GM23338 (cell line): ENCODE measurements around the gene MBD5. TPM values are rescaled to one million over a fixed set of nuclear protein-coding genes. Genes with fewer than 3 reads are reported as not detected.

Experiments
- ATAC-seq: fragments of 200-7000 bp; cut with Tn5 transposase; 3 replicates; pipeline ENCODE4 v1.9.1; 2020
- DNase-seq: peaks from one replicate; pipeline ENCODE4 v3.0.0-alpha.2; 2015; ENCODE audit warnings: low spot score
- H2AFZ ChIP-seq: fragments of 200-600 bp; sonication (generic); 2 replicates; pipeline ENCODE4 v1.8.0; 2016; ENCODE audit warnings: antibody characterized with exemption, mild to moderate bottlenecking, moderate library complexity
- H3F3A ChIP-seq: fragments of 200-600 bp; sonication (generic); replicated peaks from 2 replicates; pipeline ENCODE4 v1.8.0; 2017; ENCODE audit warnings: antibody characterized with exemption, mixed run types, low read depth
- H3K27ac ChIP-seq: fragments of 200-600 bp; sonication (generic); 2 replicates; pipeline ENCODE4 v1.6.1; 2016; ENCODE audit warnings: low read depth
- H3K27me3 ChIP-seq: fragments of 200-600 bp; sonication (generic); 2 replicates; pipeline ENCODE4 v1.8.0; 2016; ENCODE audit warnings: mild to moderate bottlenecking, mixed run types, moderate library complexity; ENCODE audit not compliant: insufficient read depth
- H3K36me3 ChIP-seq: fragments of 200-600 bp; sonication (generic); 2 replicates; pipeline ENCODE4 v1.8.0; 2016; ENCODE audit warnings: mild to moderate bottlenecking; ENCODE audit not compliant: insufficient read depth
- H3K4me1 ChIP-seq: fragments of 200-600 bp; sonication (generic); 2 replicates; pipeline ENCODE4 v1.8.0; 2016; ENCODE audit warnings: mild to moderate bottlenecking, moderate library complexity; ENCODE audit not compliant: insufficient read depth
- H3K4me2 ChIP-seq: fragments of 200-600 bp; sonication (generic); 2 replicates; pipeline ENCODE4 v1.7.1; 2017; ENCODE audit warnings: mixed run types
- H3K4me3 ChIP-seq: fragments of 200-600 bp; sonication (generic); 2 replicates; pipeline ENCODE4 v1.6.1; 2016; ENCODE audit warnings: mixed run types
- H3K79me2 ChIP-seq: fragments of 200-600 bp; sonication (generic); replicated peaks from 2 replicates; pipeline ENCODE4 v1.8.0; 2017; ENCODE audit warnings: mild to moderate bottlenecking; ENCODE audit not compliant: insufficient read depth
- H3K9me2 ChIP-seq: fragments of 200-600 bp; sonication (generic); 2 replicates; pipeline ENCODE4 v1.8.0; 2017; ENCODE audit not compliant: insufficient read depth
- H4K20me1 ChIP-seq: fragments of 200-600 bp; sonication (generic); replicated peaks from 2 replicates; pipeline ENCODE4 v1.8.0; 2017; ENCODE audit warnings: mild to moderate bottlenecking; ENCODE audit not compliant: insufficient read depth
- H3K27ac Mint-ChIP-seq: 2 replicates; pipeline ENCODE4 v1.8.0; 2020; ENCODE audit warnings: inconsistent platforms, mild to moderate bottlenecking, moderate library complexity, mixed read lengths
- H3K27me3 Mint-ChIP-seq: 3 replicates; pipeline ENCODE4 v1.8.0; 2022; ENCODE audit warnings: low read depth, mild to moderate bottlenecking, moderate library complexity, mixed read lengths, inconsistent platforms; ENCODE audit not compliant: insufficient read depth, poor library complexity
- H3K36me3 Mint-ChIP-seq: 3 replicates; pipeline ENCODE4 v1.8.0; 2021; ENCODE audit warnings: low read depth, mild to moderate bottlenecking, inconsistent platforms, moderate library complexity, mixed read lengths
- H3K4me1 Mint-ChIP-seq: 3 replicates; pipeline ENCODE4 v1.8.0; 2020; ENCODE audit warnings: mild to moderate bottlenecking, inconsistent platforms, mixed read lengths
- H3K4me3 Mint-ChIP-seq: 3 replicates; pipeline ENCODE4 v1.8.0; 2021; ENCODE audit warnings: moderate library complexity, mild to moderate bottlenecking, inconsistent platforms, mixed read lengths
- H3K9me3 Mint-ChIP-seq: 3 replicates; pipeline ENCODE4 v1.8.0; 2020; ENCODE audit warnings: moderate library complexity, mild to moderate bottlenecking, inconsistent platforms, mixed read lengths
- CREB1 ChIP-seq: fragments of 250-450 bp; sonication (Bioruptor Pico); IDR thresholded peaks from 2 replicates; pipeline ENCODE4 v1.5.0; 2020; ENCODE audit warnings: low read depth, mild to moderate bottlenecking, moderate library complexity
- CTCF ChIP-seq, 2 experiments: fragments of 200-600 bp in 1 of 2; sonication (generic) in 1 of 2; conservative IDR thresholded peaks; 2 replicates each; pipeline versions ENCODE4 v1.5.1 to v1.6.1; 2016 to 2017; ENCODE audit warnings: antibody characterized with exemption in 2 of 2, low read depth in 2 of 2, mild to moderate bottlenecking in 2 of 2, moderate library complexity in 1 of 2
- ETS1 ChIP-seq: IDR thresholded peaks from 2 replicates; pipeline ENCODE4 v1.6.1; 2016; ENCODE audit warnings: antibody characterized with exemption
- EZH2 ChIP-seq: fragments of 200-600 bp; sonication (generic); IDR thresholded peaks from one replicate; pipeline ENCODE4 v1.8.0; 2017; ENCODE audit warnings: antibody characterized with exemption, mild to moderate bottlenecking, low read depth; ENCODE audit not compliant: unreplicated experiment
- EZH2phosphoT487 ChIP-seq: fragments of 200-600 bp; sonication (generic); IDR thresholded peaks from one replicate; pipeline ENCODE4 v1.8.1; 2018; ENCODE audit warnings: antibody characterized with exemption; ENCODE audit not compliant: unreplicated experiment
- JUNB ChIP-seq: IDR thresholded peaks from one replicate; pipeline ENCODE4 v1.6.1; 2016; ENCODE audit warnings: antibody characterized with exemption; ENCODE audit not compliant: unreplicated experiment
- NANOG ChIP-seq: IDR thresholded peaks from 2 replicates; pipeline ENCODE4 v1.6.1; 2016; ENCODE audit warnings: antibody characterized with exemption, borderline replicate concordance
- POLR2AphosphoS5 ChIP-seq: IDR thresholded peaks from 2 replicates; pipeline ENCODE4 v1.6.1; 2016; ENCODE audit warnings: antibody characterized with exemption, low read depth
- REST ChIP-seq: IDR thresholded peaks from one replicate; pipeline ENCODE4 v1.6.1; 2018; ENCODE audit warnings: antibody characterized with exemption; ENCODE audit not compliant: unreplicated experiment
- STAT1 ChIP-seq: IDR thresholded peaks from one replicate; pipeline ENCODE4 v1.6.1; 2016; ENCODE audit warnings: antibody characterized with exemption; ENCODE audit not compliant: unreplicated experiment
- ZNF114 ChIP-seq: fragments of 250-450 bp; sonication (Bioruptor Pico); IDR thresholded peaks from 2 replicates; pipeline ENCODE4 v1.5.0; 2020; ENCODE audit warnings: mild to moderate bottlenecking, moderate library complexity
- ZNF331 ChIP-seq: fragments of 250-450 bp; sonication (Bioruptor Pico); IDR thresholded peaks from 2 replicates; pipeline ENCODE4 v1.5.0; 2020; ENCODE audit warnings: low read depth, mild to moderate bottlenecking, moderate library complexity
- ZNF462 ChIP-seq: fragments of 250-450 bp; sonication (Bioruptor Pico); IDR thresholded peaks from 2 replicates; pipeline ENCODE4 v1.5.0; 2020; ENCODE audit warnings: mild to moderate bottlenecking, moderate library complexity
- polyA plus RNA-seq: library from polyadenylated mRNA; unstranded; fragments of >200 nt; fragmentation: Nextera tagmentation; extraction: Ambion mirVana; gene quantifications from 2 replicates; pipeline ENCODE4 v1.2.1, GENCODE V29; 2016
- total RNA-seq: library from RNA; depleted of rRNA; stranded (reverse); fragments of >200 nt; shearing (Covaris generic); gene quantifications from 2 replicates; pipeline ENCODE4 v1.2.3, GENCODE V29; 2014

Gene MBD5
- total and polyA plus RNA-seq, 2 experiments from 2014 or later = 16.2 to 23.1 TPM

GRCh38 chr2:148279216-148279615, 258.3 kb downstream of the MBD5 start:
- Histone ChIP-seq H3K27me3 (no peaks in the 10 kb centered on the region), H3K79me2 (no peaks in the 10 kb centered on the region), H3K4me3 (no peak overlapping the region), H4K20me1 (no peaks in the 10 kb centered on the region), H3K27ac (no peak overlapping the region), H3F3A (no peaks in the 10 kb centered on the region), H3K9me2 (no peaks in the 10 kb centered on the region), H2AFZ (no peak overlapping the region), H3K4me2 (no peak overlapping the region), H3K36me3 (no peaks in the 10 kb centered on the region), H3K4me1 (peaks cover 15% of the 10 kb centered on the region)
- no peaks in the 10 kb centered on the region for H3K36me3 Mint-ChIP-seq
- H3K4me1 Mint-ChIP-seq = peaks cover 18% of the 10 kb centered on the region
- TF ChIP-seq EZH2 = no peak
- TF ChIP-seq ZNF114 (CRISPR knock-in tag) = no peak
- TF ChIP-seq NANOG = no peak
- no peak for TF ChIP-seq ZNF331 (CRISPR knock-in tag)
- TF ChIP-seq EZH2phosphoT487 = no peak
- TF ChIP-seq CTCF (conservative IDR thresholded peaks at IDR 0.05; ENCODE audit: low read depth in 2 of 2) = no peak
- TF ChIP-seq ZNF462 = no peak
- TF ChIP-seq ETS1 = no peak
- no peak for TF ChIP-seq CREB1 (CRISPR knock-in tag)
- no peak for TF ChIP-seq STAT1
- TF ChIP-seq JUNB = no peak
- TF ChIP-seq POLR2AphosphoS5 = no peak
- TF ChIP-seq REST = no peak
- no peak overlapping the region for H3K4me3 Mint-ChIP-seq
- peaks cover 3% of the 10 kb centered on the region for H3K27me3 Mint-ChIP-seq
- no peak overlapping the region for H3K27ac Mint-ChIP-seq
- H3K9me3 Mint-ChIP-seq = no peaks in the 10 kb centered on the region
- no peak for ATAC-seq
- no peak for DNase-seq
